ENCODE measurements around the gene EFNA4. TPM values are rescaled to one million over a fixed set of nuclear protein-coding genes. Genes with fewer than 3 reads are reported as not detected.

The EFNA4 gene
- total RNA-seq, 1 experiment from 2014 or later: 11.8 TPM

- Histone ChIP-seq H3K9me3 (ENCODE audit: control insufficient read depth, low read depth, low read length) (no peaks in the 10 kb centered on the region), H3K4ac (ENCODE audit: low read depth, low read length) (no peak overlapping the region), H2BK5ac (ENCODE audit: insufficient read length, low read length) (no peak overlapping the region), H2BK120ac (ENCODE audit: low read depth, low read length, poor library complexity, severe bottlenecking) (no peak overlapping the region), H3K23me2 (ENCODE audit: insufficient read length, low read depth, low read length, poor library complexity, severe bottlenecking) (peaks cover 30% of the 10 kb centered on the region), H3K27me3 (ENCODE audit: insufficient read depth, low read length) (peaks cover 46% of the 10 kb centered on the region), H2BK12ac (ENCODE audit: insufficient read length, low read depth, low read length) (no peak overlapping the region), H3K14ac (ENCODE audit: insufficient read depth, low read length) (no peak overlapping the region), H4K91ac (ENCODE audit: insufficient read length, low read depth, low read length) (no peak overlapping the region), H2BK15ac (ENCODE audit: low read depth, low read length) (no peak overlapping the region), H3K79me1 (ENCODE audit: insufficient read depth, low read depth, low read length, poor library complexity, severe bottlenecking) (no peaks in the 10 kb centered on the region), H3K4me1 (ENCODE audit: insufficient read depth, low read length) (no peaks in the 10 kb centered on the region), H3K27ac (ENCODE audit: insufficient read length, low read depth, low read length) (no peak overlapping the region), H3K56ac (ENCODE audit: insufficient read length, low read depth, low read length) (no peak overlapping the region), H3K18ac (ENCODE audit: insufficient read length, low read depth, low read length) (no peak overlapping the region), H4K8ac (replicated peaks; ENCODE audit: insufficient read length, low read depth, low read length) (no peak overlapping the region), H3K23ac (ENCODE audit: insufficient read length, low read depth, low read length) (no peak overlapping the region), H3K9ac (ENCODE audit: extremely low read depth, insufficient read length, low read length) (no peak overlapping the region), H3K79me2 (ENCODE audit: insufficient read depth, low read length) (no peaks in the 10 kb centered on the region), H3T11ph (ENCODE audit: low read length) (no peak overlapping the region), H4K20me1 (ENCODE audit: control insufficient read depth, insufficient read depth, insufficient read length) (no peaks in the 10 kb centered on the region), H2AFZ (ENCODE audit: low read length) (no peak overlapping the region), H3K4me2 (ENCODE audit: insufficient read depth, insufficient read length, low read length) (no peak overlapping the region), H2AK5ac (ENCODE audit: insufficient read length, low read length) (no peak overlapping the region), H2BK20ac (ENCODE audit: low read depth, low read length, poor library complexity, severe bottlenecking) (no peak overlapping the region), H4K5ac (ENCODE audit: insufficient read length, low read depth, low read length) (no peak overlapping the region)
- TF ChIP-seq CTCF (conservative IDR thresholded peaks at IDR 0.05): no peak
- H3K9me3 Mint-ChIP-seq: peaks cover 0 to 6% of the 10 kb centered on the region in 2 experiments; a peak in 3 of 5 replicates
- peak overlapping the region in 1 of 2 experiments; percentile 66; a peak in 3 of 5 replicates for H3K4me3 Mint-ChIP-seq
- no CpG with 5 or more reads among the region's 6 CpGs for WGBS (ENCODE audit: extremely low coverage, insufficient read length, low lambda C conversion rate)
- DNase-seq: no peak
- H3K36me3 Mint-ChIP-seq (ENCODE audit: insufficient read depth in 1 of 3, low read depth in 3 of 3): 0 out of 7 replicates have a peak, but pooled peaks cover 0 to 4% (median 0%) of the 10 kb centered on the region in 3 experiments
- no peak overlapping the region; a peak in 1 of 7 replicates for H3K27ac Mint-ChIP-seq
- H3K4me1 Mint-ChIP-seq: peaks cover 31 to 52% of the 10 kb centered on the region in 2 experiments
- H3K27me3 Mint-ChIP-seq (ENCODE audit: low read depth): peaks cover 66% of the 10 kb centered on the region
Measured at GRCh38 chr1:155083052-155083541, 19.6 kb downstream of the EFNA4 start.

All from H9 (cell line).